Islet precursor cell (in vitro differentiated cells): ENCODE results near the gene HIBCH.
A peak's percentile ranks its signal among the peaks of the same experiment; 100 is the strongest.
"Not testable (repeated sequence)": the region's sequence is repeated elsewhere in the genome, so short reads cannot be mapped to it uniquely, and the experiment has no call there.

Experiments
- DNase-seq: peaks from one replicate; pipeline ENCODE4 v3.0.0-alpha.2; 2018

Gene HIBCH

GRCh38 chr2:190342611-190343010 is 23.0 kb upstream of the HIBCH start:
- no peak for DNase-seq

- DNase-seq: peak; percentile 64
Observed at GRCh38 chr2:190340369-190340768, 20.7 kb upstream of the HIBCH start.

DNA sequence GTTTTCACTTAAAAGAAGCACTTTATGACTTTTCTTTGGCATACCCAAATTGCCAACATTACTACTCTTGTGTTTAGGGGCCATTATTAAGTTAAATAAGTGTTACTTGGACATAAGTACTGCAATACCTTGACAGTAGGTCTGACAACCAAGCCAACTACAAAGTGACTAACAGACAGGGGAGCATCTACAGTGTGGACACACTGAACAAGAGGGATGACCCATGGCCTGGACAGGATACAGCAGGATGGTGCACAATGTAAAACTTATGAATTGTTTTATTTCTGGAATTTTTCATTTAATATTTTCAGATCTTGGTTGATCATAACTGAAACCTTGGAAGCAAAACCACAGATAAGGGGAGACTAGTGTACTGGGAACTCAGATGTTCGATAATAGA is 19.8 kb upstream of the HIBCH start:
- DNase-seq: no peak

GRCh38 chr2:190338453-190338852 is 18.8 kb upstream of the HIBCH start:
- no peak for DNase-seq

- DNase-seq: no peak
Observed at GRCh38 chr2:190336420-190336819, 16.8 kb upstream of the HIBCH start.

GRCh38 chr2:190335584-190335983 is 16.0 kb upstream of the HIBCH start:
- DNase-seq: not testable (repeated sequence)

- no peak for DNase-seq
Observed at GRCh38 chr2:190335225-190335559, 15.6 kb upstream of the HIBCH start.

GRCh38 chr2:190334479-190335224 is 15.0 kb upstream of the HIBCH start:
- no peak for DNase-seq

GRCh38 chr2:190333928-190334327 is 14.3 kb upstream of the HIBCH start:
- no peak for DNase-seq

GRCh38 chr2:190333395-190333794 is 13.8 kb upstream of the HIBCH start:
- DNase-seq: no peak

- no peak for DNase-seq
Observed at GRCh38 chr2:190328573-190329147, 9.0 kb upstream of the HIBCH start.

DNA sequence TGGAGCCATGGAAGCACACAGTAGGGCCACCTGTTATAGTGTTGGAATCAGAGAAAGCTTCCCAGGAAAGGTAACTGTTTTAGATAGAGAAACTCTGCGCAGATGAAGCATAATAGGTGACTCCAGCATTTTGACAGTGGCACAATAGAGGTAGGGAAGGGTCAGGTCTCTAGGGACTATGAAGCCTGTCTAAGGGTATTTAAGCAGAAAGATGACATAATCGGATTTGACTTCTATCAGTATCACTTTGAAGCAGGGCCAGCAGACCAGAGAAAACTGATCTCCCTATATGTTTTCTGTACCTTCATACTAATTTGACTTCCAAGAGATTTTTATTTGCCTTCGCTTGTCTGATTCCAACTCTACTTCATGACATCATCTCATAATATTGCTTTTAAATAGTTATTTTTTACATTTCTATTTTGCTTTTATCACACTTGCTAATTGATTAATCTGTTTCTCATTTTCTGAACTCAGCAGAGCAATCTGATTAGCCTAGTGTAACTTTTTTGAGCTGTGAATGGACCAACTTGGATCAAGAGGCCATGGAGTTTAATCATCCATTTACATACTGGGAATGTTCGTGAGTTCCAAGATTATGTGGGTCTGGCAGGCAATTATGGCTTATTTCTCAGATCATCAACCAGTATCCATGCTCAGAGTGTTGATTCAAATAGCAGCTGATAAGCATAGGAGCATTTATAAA is 8.4 kb upstream of the HIBCH start:
- no peak for DNase-seq

DNA sequence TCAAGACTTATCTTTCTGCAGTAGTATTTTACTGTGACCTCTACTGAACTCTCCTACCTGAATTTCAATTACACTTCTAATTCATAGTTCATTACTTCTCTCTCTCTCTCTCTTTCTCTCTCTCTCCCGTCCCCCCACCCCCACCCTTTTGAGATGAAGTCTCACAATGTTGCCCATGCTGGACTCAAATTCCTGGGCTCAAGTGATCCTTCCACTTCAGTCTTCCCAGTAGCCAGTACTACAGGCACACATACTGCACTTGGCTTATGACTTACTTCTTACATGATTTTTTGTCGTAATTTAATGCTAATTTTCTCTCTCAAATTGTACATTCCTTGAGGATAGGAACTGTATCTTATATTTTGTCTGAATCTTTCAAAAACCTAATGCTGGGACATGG is 6.0 kb upstream of the HIBCH start:
- no peak for DNase-seq

GRCh38 chr2:190323406-190323805 is 3.8 kb upstream of the HIBCH start:
- DNase-seq: no peak

- DNase-seq: no peak
Observed at GRCh38 chr2:190320696-190321095, 1.1 kb upstream of the HIBCH start.

DNA sequence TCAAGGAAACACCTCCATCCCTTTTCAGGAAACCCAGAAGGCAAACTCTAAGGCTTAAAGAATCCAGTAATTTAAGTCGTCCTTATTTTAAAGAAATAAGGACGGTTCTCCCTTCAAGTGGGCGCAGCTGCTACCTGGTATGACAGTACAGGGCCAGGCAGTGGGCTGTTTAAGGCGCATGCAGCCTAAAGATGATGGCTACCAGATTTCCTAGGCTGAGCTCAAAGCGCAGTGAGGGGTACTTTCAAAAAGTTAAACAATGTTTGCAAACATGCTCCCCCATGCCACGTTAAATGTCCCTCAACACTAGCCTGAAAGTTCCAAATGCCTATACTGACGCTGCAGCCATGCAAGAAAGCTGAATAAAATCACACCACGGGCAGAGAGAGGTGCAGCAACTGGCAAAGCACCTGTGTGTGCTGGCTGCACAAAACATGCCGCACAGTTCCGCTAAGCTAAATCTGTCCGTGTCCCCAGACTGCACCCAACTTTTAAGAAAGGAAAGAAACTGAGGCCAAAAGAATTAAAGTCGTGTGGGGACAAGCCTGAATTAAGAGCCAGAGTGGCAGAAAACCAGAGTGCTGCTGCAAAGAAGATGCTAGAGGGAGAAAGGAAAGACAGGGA is 583 bp downstream of the HIBCH start:
- DNase-seq: no peak

DNA sequence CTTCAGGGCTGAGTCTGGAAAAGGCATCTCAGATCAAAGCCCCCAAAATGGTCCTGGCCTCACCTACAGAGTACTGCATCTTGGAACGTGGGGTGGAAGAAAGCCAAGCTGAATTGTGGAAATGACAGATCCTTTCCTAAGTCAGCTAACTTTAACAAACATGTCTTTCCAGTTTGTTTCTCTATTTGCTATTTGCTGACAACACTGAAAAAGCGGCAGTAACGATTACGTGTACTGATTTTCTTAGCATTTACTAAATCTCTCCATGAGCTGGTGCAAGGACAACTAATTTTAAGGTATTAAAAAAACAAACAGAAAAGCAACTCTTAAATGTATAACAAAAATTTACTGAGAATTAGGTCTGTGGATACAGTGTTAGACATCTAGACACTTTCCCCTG is 1.1 kb downstream of the HIBCH start:
- DNase-seq: no peak

DNA sequence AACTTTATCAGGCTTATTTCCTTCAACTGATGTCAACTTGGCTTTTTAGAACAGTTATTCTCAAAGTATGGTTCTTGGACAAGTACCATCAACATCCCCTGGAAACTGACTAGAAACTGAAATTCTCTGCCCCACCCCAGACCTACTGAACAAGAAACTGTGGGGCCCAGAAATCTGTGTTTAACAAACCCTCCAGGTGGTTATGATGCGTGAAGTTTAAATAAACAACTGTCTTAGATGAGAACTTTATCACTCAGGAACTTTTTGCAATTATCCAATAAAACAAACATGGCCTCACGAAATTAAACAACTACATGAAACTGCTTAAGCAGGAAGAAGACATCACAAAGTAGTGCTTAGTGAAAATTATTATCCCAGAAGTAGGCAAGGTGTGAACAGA is 4.4 kb downstream of the HIBCH start:
- DNase-seq: no peak

- DNase-seq: no peak
Observed at GRCh38 chr2:190313880-190314279, 5.7 kb downstream of the HIBCH start.

DNA sequence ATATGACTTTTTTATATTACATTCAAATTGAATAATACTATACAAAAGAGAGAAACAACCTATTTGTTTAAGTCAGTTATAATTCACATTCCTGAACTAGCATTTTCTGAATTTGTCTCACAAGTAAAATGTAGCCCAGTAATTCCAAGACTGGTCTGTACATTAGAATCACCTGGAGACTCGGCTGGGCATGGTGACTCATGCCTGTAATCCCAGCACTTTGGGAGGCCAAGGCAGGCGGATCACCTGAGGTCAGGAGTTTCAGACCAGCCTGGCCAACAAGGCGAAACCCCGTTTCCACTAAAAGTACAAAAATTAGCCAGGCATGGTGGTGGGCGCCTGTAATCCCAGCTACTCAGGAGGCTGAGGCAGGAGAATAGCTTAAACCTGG is 7.0 kb downstream of the HIBCH start:
- peak; percentile 61 for DNase-seq

DNA sequence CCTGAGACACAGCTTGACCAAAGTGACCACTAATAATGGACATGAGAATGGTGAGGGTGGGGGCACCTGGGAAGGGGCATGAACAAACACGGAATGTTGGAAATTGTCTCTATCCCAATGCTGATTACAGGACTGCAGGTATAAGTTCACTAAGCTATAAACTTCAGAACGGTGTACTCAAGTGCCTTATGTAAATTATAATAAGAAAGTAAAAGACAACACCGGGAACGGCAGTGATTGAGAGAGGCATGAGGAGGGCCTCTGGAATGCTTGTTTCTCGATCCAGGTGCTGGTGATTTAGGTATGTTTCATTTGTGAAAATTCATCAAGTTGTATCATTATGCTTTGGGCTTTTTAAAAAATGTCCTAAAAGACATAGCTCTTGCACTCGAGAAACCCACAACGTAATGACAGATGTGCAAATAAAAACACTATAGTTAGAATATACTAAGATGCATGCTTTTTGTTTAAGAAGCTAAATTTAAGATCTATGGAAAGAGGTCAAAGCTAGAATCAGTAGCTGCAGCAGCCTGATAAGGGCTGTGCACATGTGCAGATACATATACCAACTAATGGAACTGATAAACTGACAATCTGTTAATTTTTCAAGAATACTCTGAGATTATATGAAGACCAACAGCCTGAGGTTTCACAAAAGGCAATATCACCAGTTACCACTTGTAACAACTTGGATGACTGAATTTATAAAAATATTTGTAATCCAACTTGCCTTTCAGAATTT is 7.6 kb downstream of the HIBCH start:
- no peak for DNase-seq

DNA sequence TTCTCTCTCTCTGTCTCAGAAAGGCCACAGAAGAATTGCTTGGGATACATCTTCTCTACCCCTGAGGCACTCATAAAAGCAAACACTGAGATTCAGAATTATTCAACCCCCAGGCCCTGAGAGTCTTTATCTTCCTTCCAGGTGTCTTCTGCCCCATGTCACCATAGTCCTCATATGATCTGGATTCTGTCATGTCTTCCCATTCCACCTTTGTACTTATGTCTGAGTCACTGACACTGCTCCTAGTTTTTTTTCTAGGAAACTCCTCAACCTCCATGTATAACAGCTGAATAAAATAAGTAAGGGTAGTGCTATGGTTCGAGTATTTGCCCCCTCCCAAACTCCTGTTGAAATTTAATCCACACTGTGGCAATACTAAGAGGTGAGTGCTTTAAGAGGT is 11.6 kb downstream of the HIBCH start:
- no peak for DNase-seq

GRCh38 chr2:190304404-190304803 is 15.2 kb downstream of the HIBCH start:
- no peak for DNase-seq
